ENCODE measurements around the gene CCR7. TPM values are rescaled to one million over a fixed set of nuclear protein-coding genes. Genes with fewer than 3 reads are reported as not detected.
A peak's percentile ranks its signal among the peaks of the same experiment; 100 is the strongest.

CCR7 gene
- 10 to 100 TPM; 65.7 to 71.1 TPM for total RNA-seq

- peak within 1 kb of the TSS; percentile 97 for H3K4me3 Mint-ChIP-seq
- H3K9me3 Mint-ChIP-seq: no peaks in the 10 kb centered on the region
- H3K27me3 Mint-ChIP-seq: peaks cover 4 to 20% of the 10 kb centered on the region in 2 donors
- DNase-seq (ENCODE audit: low spot score) (peak; percentile 77), ATAC-seq (peak; percentile 4 to 41)
- H3K27ac Mint-ChIP-seq: peak within 1 kb of the TSS; percentile 99 to 100
- peaks cover 60 to 61% of the 10 kb centered on the region in 2 donors for H3K4me1 Mint-ChIP-seq (ENCODE audit: low read depth in 2 of 2)
- peaks cover 13% of the 10 kb centered on the region for H3K36me3 Mint-ChIP-seq
Observed at GRCh38 chr17:40564883-40565768, at the start of gene CCR7. Gene CCR7, minus strand, starts transcription at chr17:40565472. Its CDS starts 63 bp downstream, at chr17:40565409.

- peak overlapping the region; percentile 65 for H3K4me3 Mint-ChIP-seq
- H3K27ac Mint-ChIP-seq: peak overlapping the region; percentile 51 to 80
- no peaks in the 10 kb centered on the region for H3K27me3 Mint-ChIP-seq
- peak; percentile 56 to 63 for ATAC-seq
- H3K9me3 Mint-ChIP-seq: no peaks in the 10 kb centered on the region
- no peaks in the 10 kb centered on the region for H3K36me3 Mint-ChIP-seq
- no peak for DNase-seq (ENCODE audit: low spot score)
- H3K4me1 Mint-ChIP-seq (ENCODE audit: low read depth in 2 of 2): peaks cover 48 to 71% of the 10 kb centered on the region in 2 donors
Observed at GRCh38 chr17:40614431-40615067, 49.3 kb upstream of the CCR7 start.

GRCh38 chr17:40613467-40614154, 48.3 kb upstream of the CCR7 start:
- Mint-ChIP-seq H3K27me3 (no peaks in the 10 kb centered on the region), H3K36me3 (no peaks in the 10 kb centered on the region), H3K9me3 (no peaks in the 10 kb centered on the region), H3K27ac (peak overlapping the region; percentile 47 to 56), H3K4me1 (ENCODE audit: low read depth in 2 of 2) (peaks cover 57 to 76% of the 10 kb centered on the region in 2 donors), H3K4me3 (peak overlapping the region; percentile 60)
- no peak for DNase-seq (ENCODE audit: low spot score)
- no peak for ATAC-seq

GRCh38 chr17:40612599-40613244, 47.5 kb upstream of the CCR7 start:
- Mint-ChIP-seq H3K9me3 (no peaks in the 10 kb centered on the region), H3K4me3 (peak overlapping the region; percentile 60), H3K36me3 (no peaks in the 10 kb centered on the region), H3K27me3 (no peaks in the 10 kb centered on the region), H3K4me1 (ENCODE audit: low read depth in 2 of 2) (peaks cover 66 to 82% of the 10 kb centered on the region in 2 donors), H3K27ac (peak overlapping the region; percentile 47 to 56)
- ATAC-seq (no peak), DNase-seq (ENCODE audit: low spot score) (no peak)

GRCh38 chr17:40611840-40612474, 46.7 kb upstream of the CCR7 start:
- H3K36me3 Mint-ChIP-seq: no peaks in the 10 kb centered on the region
- no peak for ATAC-seq
- no peak for DNase-seq (ENCODE audit: low spot score)
- peaks cover 74 to 84% of the 10 kb centered on the region in 2 donors for H3K4me1 Mint-ChIP-seq (ENCODE audit: low read depth in 2 of 2)
- H3K27ac Mint-ChIP-seq: peak overlapping the region; percentile 17 to 90
- H3K27me3 Mint-ChIP-seq: no peaks in the 10 kb centered on the region
- H3K4me3 Mint-ChIP-seq: peak overlapping the region; percentile 29
- H3K9me3 Mint-ChIP-seq: no peaks in the 10 kb centered on the region

GRCh38 chr17:40610359-40610758, 45.1 kb upstream of the CCR7 start:
- no peaks in the 10 kb centered on the region for H3K9me3 Mint-ChIP-seq
- peak; percentile 29 to 67 for ATAC-seq
- H3K4me3 Mint-ChIP-seq: peak overlapping the region; percentile 81
- DNase-seq (ENCODE audit: low spot score): no peak
- peaks cover 73 to 74% of the 10 kb centered on the region in 2 donors for H3K4me1 Mint-ChIP-seq (ENCODE audit: low read depth in 2 of 2)
- no peaks in the 10 kb centered on the region for H3K27me3 Mint-ChIP-seq
- H3K27ac Mint-ChIP-seq: peak overlapping the region; percentile 86 to 90
- no peaks in the 10 kb centered on the region for H3K36me3 Mint-ChIP-seq

- no peaks in the 10 kb centered on the region for H3K36me3 Mint-ChIP-seq
- peak overlapping the region; percentile 80 for H3K4me3 Mint-ChIP-seq
- DNase-seq (ENCODE audit: low spot score) (no peak), ATAC-seq (peak; percentile 90)
- peaks cover 68 to 72% of the 10 kb centered on the region in 2 donors for H3K4me1 Mint-ChIP-seq (ENCODE audit: low read depth in 2 of 2)
- no peaks in the 10 kb centered on the region for H3K9me3 Mint-ChIP-seq
- peaks cover 0 to 3% of the 10 kb centered on the region in 2 donors for H3K27me3 Mint-ChIP-seq
- H3K27ac Mint-ChIP-seq: peak overlapping the region; percentile 86 to 90
Observed at GRCh38 chr17:40608061-40608581, 42.8 kb upstream of the CCR7 start.

- Mint-ChIP-seq H3K4me1 (ENCODE audit: low read depth in 2 of 2) (peaks cover 68 to 76% of the 10 kb centered on the region in 2 donors), H3K9me3 (no peaks in the 10 kb centered on the region), H3K36me3 (no peaks in the 10 kb centered on the region), H3K4me3 (peak overlapping the region; percentile 80), H3K27me3 (peaks cover 0 to 6% of the 10 kb centered on the region in 2 donors), H3K27ac (peak overlapping the region; percentile 86 to 90)
- DNase-seq (ENCODE audit: low spot score): no peak
- peak; percentile 33 to 60 for ATAC-seq
Observed at GRCh38 chr17:40607641-40608040, 42.4 kb upstream of the CCR7 start.

GRCh38 chr17:40606548-40607353, 41.5 kb upstream of the CCR7 start:
- peaks cover 0 to 7% of the 10 kb centered on the region in 2 donors for H3K27me3 Mint-ChIP-seq
- H3K4me1 Mint-ChIP-seq (ENCODE audit: low read depth in 2 of 2): peaks cover 66 to 71% of the 10 kb centered on the region in 2 donors
- H3K9me3 Mint-ChIP-seq: no peaks in the 10 kb centered on the region
- peak overlapping the region; percentile 80 for H3K4me3 Mint-ChIP-seq
- peak overlapping the region; percentile 86 to 90 for H3K27ac Mint-ChIP-seq
- no peaks in the 10 kb centered on the region for H3K36me3 Mint-ChIP-seq
- DNase-seq (ENCODE audit: low spot score) (no peak), ATAC-seq (no peak)

GRCh38 chr17:40605306-40605705, 40.0 kb upstream of the CCR7 start:
- no peak for DNase-seq (ENCODE audit: low spot score)
- no peak for ATAC-seq
- H3K9me3 Mint-ChIP-seq: no peaks in the 10 kb centered on the region
- no peaks in the 10 kb centered on the region for H3K36me3 Mint-ChIP-seq
- peaks cover 0 to 10% of the 10 kb centered on the region in 2 donors for H3K27me3 Mint-ChIP-seq
- H3K4me1 Mint-ChIP-seq (ENCODE audit: low read depth in 2 of 2): peaks cover 59 to 65% of the 10 kb centered on the region in 2 donors
- peak overlapping the region in 1 of 2 donors; percentile 61 for H3K27ac Mint-ChIP-seq
- H3K4me3 Mint-ChIP-seq: peak overlapping the region; percentile 48

- Mint-ChIP-seq H3K9me3 (no peaks in the 10 kb centered on the region), H3K27ac (peak overlapping the region in 1 of 2 donors; percentile 61), H3K27me3 (peaks cover 0 to 10% of the 10 kb centered on the region in 2 donors), H3K4me3 (peak overlapping the region; percentile 48), H3K4me1 (ENCODE audit: low read depth in 2 of 2) (peaks cover 55 to 62% of the 10 kb centered on the region in 2 donors), H3K36me3 (no peaks in the 10 kb centered on the region)
- DNase-seq (ENCODE audit: low spot score) (no peak), ATAC-seq (no peak)
Observed at GRCh38 chr17:40604327-40605080, 39.2 kb upstream of the CCR7 start.
